HG03521 (cell line): ENCODE measurements around the gene DLGAP1.

Source experiments
- ATAC-seq: cut with Tn5 transposase; IDR thresholded peaks from one replicate; pipeline ENCODE4 v1.9.1; 2021; ENCODE audit warnings: mild to moderate bottlenecking, moderate library complexity; ENCODE audit not compliant: unreplicated experiment

The DLGAP1 gene

DNA sequence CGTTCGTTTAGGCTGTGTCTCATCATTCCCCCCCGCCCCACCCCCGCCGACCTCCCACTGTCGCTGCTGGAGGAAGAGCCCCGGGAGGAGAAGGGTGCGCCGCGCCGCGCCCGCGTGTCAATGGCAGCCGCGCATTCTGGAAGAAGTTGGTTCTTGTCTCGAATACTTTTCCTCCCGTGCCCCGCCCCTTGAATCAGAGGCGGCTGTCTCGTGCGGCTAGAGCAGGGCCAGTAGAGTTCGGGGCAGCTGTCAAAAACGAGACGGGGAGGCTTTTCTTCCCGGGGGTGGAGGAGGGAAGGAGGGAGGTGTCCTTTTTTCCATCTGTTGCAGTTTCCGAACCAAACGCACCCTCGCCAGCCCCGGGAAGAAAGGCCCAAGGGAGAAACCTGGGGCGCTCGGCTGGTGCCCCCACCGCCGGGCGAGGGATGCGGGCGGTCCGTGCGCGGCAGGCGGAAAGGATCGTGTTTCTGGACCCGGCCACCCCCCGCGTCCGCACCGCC lies 1005.5 kb downstream of the DLGAP1 start:
- ATAC-seq = peak; percentile 9

GRCh38 chr18:3448838-3449511 lies 1006.1 kb downstream of the DLGAP1 start:
- peak; percentile 48 for ATAC-seq

DNA sequence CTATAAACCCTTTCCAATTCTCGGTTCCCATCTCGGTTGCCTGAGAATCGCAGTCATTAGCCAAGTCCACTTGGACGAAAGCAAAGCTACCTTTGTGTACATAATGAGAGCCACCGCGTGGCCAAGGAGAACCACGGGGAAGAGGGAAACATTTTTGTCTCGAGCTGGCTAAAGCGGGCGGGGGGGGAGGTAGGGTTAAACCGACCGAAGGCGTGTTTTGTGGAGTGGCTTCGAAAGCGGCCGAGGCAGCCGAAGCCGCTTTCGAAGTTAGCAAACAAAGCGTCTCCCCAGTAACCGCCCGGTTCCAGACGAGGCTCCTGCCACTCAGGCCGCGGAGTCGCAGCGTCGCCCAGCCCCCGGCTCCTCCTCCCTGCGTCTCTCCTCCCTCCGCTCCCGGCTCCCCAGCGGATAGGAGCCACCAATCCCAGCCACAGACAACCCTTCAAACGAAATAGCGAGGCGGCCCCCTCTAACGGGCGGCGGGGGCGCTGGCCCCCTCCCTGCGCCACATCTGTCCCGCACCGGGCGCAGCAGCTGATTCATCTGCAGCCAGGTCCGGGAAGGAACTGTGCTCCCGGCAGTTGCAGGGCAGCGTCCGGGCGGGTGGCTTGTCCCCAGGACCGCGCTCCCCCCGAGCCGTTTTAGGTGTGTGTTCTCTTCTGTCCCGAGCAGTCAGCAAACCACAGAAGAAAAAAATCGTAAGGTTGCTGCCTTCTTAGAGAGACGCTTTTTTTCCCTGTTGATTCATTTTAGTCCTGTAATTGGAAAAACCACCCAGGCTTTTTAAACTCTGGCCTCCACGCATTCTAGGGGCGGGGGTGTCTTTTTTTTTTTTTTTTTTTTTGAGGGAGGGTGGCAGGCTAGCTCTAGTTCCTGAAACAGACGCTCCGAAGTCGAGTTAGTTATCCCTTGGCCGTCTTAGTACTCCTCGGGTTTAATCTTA lies 1006.9 kb downstream of the DLGAP1 start:
- peak; percentile 64 for ATAC-seq

DNA sequence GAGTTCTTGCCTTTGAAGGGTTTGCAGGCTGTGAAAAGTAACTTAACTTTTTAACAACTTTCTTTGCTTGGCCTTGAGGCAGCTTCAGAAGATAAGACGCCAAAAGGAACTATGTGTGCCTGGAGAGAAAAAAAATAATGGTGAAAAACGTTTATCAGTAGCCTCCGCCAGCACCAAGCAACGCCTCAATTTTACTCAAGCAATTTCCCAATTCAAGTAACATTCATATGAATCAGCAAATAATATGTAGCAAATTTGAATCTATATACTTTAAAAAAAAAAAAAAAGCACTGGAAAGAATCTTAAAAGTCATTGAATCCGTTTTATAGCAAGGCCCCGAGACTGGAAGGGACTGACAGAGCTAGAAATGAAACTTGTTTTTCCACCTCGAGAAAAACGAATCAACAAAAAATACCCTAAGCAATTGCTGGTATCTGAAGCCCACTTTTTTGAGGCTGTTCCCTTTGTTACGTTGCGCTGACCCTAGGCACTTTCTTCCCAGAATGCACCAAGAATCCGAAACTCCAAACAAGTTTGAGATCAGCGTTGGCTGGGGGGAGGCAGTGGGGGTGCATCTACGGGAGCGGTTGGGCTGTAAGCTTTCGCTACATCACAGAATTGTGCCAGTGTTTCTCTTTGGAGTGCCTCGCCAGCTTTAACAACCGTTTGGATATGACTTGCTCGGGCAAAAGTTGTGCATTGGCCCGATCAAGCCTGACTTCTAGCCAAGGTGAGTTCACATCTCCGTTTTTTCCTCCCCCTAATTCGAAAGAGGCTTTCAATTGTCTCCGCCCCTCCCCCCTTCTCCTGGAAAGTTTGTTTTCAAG lies 1007.8 kb downstream of the DLGAP1 start:
- no peak for ATAC-seq
